Activated T-cell treated with anti-CD3 and anti-CD28 coated beads, Interleukin-2, amount 50 U/mL, for 24 hours (primary cell): Measurements from ENCODE around the gene RBM20.

Experiments used
- DNase-seq: peaks from one replicate; pipeline ENCODE4 v3.0.0-alpha.2; 2020
- H3K27ac Mint-ChIP-seq: 2 replicates; pipeline ENCODE4 v1.8.0; 2020; ENCODE audit warnings: mild to moderate bottlenecking, mixed read lengths
- H3K27me3 Mint-ChIP-seq: 2 replicates; pipeline ENCODE4 v1.8.0; 2020; ENCODE audit warnings: mixed read lengths
- H3K36me3 Mint-ChIP-seq: 2 replicates; pipeline ENCODE4 v1.8.0; 2020; ENCODE audit warnings: low read depth, mixed read lengths
- H3K4me1 Mint-ChIP-seq: 2 replicates; pipeline ENCODE4 v1.8.0; 2020; ENCODE audit warnings: low read depth, mixed read lengths
- H3K4me3 Mint-ChIP-seq: 2 replicates; pipeline ENCODE4 v1.8.0; 2020; ENCODE audit warnings: mild to moderate bottlenecking, moderate library complexity, mixed read lengths
- H3K9me3 Mint-ChIP-seq: 2 replicates; pipeline ENCODE4 v1.8.0; 2020; ENCODE audit warnings: mixed read lengths

Gene RBM20

DNA sequence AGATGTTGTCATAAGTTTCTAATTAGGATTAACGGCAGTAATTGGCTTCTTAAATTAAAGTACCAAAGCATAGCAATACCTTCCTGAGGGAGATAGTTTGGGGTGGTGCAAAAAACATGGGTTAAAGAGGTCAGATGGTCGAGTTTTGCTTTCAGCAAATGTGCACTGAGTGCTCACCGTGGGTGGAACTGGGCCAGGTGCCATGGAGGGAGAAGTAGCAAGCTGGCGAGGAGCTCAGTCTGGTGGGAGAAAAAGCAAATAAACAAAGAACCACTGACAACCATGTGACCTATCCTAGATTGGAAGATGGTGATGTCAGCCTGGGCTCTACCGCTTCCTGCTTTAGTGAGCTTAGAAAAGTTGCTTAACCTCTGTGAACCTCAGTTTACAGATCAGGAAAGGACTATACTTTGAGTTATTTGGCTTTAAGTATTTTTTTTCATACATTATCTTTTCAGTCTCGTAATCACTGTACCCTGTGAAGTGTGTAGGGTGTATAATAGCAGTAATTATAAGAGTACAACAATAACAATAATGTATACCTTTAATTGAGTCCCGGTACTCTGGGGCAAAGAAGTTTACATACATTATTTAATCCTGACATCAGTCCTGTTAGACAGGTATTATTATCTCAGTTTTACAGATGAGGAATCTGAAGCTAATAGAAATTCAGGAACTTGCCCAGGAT lies 158.6 kb downstream of the RBM20 start:
- Mint-ChIP-seq H3K4me1 (peaks cover 40% of the 10 kb centered on the region), H3K4me3 (no peak overlapping the region), H3K36me3 (no peaks in the 10 kb centered on the region), H3K27me3 (no peaks in the 10 kb centered on the region), H3K27ac (peak overlapping the region; percentile 31), H3K9me3 (no peaks in the 10 kb centered on the region)
- DNase-seq = no peak

DNA sequence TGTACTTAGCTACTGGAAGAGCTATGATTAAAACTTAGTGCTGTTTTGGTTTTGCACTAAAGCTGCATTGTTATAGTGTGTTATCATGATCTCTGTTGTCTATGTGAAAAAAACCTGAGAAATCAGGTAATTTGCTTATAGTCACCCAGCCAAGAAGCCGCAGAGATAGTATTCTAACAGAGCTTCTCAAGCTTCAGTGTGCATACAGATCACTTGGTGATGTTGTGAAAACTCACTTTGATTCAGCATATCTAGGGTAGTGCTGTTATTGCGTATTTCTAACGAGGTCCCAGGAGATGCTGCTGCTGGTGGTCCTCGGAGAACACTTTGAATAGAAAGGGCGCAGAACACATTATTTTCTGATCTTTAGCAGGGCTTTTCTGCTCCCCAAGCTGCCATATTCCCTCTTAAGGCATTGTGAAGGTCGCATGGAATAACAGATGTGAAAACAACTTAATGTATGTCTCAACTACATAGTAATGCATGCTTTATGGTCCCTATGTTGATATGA lies 159.2 kb downstream of the RBM20 start:
- H3K4me3 Mint-ChIP-seq = no peak overlapping the region
- no peaks in the 10 kb centered on the region for H3K27me3 Mint-ChIP-seq
- no peak for DNase-seq
- H3K27ac Mint-ChIP-seq = no peak overlapping the region
- H3K9me3 Mint-ChIP-seq = no peaks in the 10 kb centered on the region
- peaks cover 39% of the 10 kb centered on the region for H3K4me1 Mint-ChIP-seq
- H3K36me3 Mint-ChIP-seq = no peaks in the 10 kb centered on the region

DNA sequence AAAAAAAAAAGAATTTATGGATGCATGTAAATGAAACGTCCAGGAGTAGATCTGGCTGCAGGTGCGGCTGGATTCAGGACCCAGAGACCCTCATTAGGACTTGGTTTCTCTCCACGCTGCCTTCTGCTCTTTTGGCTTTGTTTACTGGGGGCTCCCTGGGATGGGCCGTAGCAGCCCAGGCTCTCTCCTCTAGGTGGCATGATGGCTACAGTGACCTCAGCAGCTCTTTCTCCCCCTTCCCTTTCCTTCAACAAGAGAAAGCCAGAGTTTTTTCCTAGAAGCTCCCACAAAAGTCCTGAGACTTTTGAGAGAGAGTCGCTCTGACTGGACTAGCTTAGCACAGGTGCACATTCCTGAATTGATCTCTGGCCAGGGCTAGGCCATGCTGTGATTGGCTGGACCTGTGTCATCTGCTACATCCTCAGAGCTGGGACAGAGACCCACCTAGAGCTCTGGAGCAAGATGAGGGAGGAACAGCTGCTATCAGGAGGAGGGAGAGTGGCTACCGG lies 159.7 kb downstream of the RBM20 start:
- Mint-ChIP-seq H3K4me1 (peaks cover 35% of the 10 kb centered on the region), H3K36me3 (no peaks in the 10 kb centered on the region)

DNA sequence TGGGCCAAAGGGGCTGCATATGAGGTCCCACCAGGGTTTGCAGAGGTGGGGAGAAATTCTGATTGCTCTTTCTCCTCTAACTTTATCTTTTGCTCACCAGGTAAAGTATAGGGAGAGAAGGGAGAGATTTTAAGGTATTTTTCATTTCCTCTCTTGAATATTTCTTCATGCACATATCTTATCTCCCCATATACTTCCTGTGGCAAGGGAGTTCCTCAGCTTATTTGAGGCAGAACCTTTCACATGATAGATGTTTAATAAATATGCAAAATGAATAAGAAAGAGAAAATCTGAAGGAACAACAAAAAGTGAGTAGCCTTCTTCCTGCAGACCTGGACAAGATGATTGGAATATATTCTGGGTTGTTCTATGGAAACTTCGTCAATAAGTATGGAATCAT lies 160.2 kb downstream of the RBM20 start:
- Mint-ChIP-seq H3K9me3 (no peaks in the 10 kb centered on the region), H3K4me1 (peaks cover 35% of the 10 kb centered on the region), H3K27ac (no peak overlapping the region), H3K36me3 (no peaks in the 10 kb centered on the region), H3K4me3 (no peak overlapping the region), H3K27me3 (no peaks in the 10 kb centered on the region)
- DNase-seq = no peak

More for the DNA sequence above, 159.7 kb downstream of the RBM20 start:
- Mint-ChIP-seq H3K4me3 (no peak overlapping the region), H3K27me3 (no peaks in the 10 kb centered on the region), H3K27ac (peak overlapping the region; percentile 69), H3K9me3 (no peaks in the 10 kb centered on the region)
- peak; percentile 49 for DNase-seq

DNA sequence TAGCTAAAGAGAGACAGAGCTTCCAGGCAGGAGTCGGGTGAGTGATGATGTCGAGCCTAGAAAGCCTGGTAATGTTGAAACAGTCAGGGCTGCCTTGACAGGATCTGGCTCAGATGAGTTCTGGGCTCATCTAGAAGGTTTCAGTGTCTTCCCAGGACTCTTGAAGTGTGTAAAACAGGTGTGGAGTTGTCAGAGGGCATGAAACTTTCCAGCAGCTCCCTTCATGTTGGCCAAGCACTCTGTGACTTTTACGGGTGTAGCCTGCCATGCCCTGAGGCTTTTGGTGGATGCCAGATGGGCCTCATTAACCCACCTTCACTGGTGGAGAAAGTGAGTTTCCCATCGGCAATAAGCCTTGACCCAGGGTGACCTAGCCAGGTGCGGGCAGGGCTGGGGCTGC lies 161.2 kb downstream of the RBM20 start:
- H3K27me3 Mint-ChIP-seq = no peaks in the 10 kb centered on the region
- no peak overlapping the region for H3K4me3 Mint-ChIP-seq
- H3K27ac Mint-ChIP-seq = no peak overlapping the region
- no peaks in the 10 kb centered on the region for H3K36me3 Mint-ChIP-seq
- DNase-seq = no peak
- no peaks in the 10 kb centered on the region for H3K9me3 Mint-ChIP-seq
- H3K4me1 Mint-ChIP-seq = peaks cover 35% of the 10 kb centered on the region

DNA sequence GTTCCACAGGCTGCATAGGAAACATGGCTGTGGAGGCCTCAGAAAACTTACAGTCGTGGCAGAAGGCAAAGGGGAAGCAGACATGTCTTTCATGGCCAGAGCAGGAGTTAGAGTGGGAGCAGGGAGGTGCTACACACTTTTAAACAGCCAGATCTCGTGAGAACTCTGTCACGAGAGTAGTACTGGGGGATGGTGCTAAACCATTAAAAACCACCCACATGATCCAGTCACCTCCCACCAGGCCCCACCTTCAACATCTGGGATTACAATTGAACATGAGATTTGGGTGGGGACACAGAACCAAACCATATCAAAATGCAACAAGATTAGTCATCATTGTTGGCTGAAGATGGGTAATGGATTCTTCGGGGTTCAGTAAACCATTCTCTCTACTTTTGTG lies 162.2 kb downstream of the RBM20 start:
- H3K4me3 Mint-ChIP-seq = no peak overlapping the region
- no peak overlapping the region for H3K27ac Mint-ChIP-seq
- no peaks in the 10 kb centered on the region for H3K9me3 Mint-ChIP-seq
- peaks cover 35% of the 10 kb centered on the region for H3K4me1 Mint-ChIP-seq
- DNase-seq = no peak
- no peaks in the 10 kb centered on the region for H3K36me3 Mint-ChIP-seq
- no peaks in the 10 kb centered on the region for H3K27me3 Mint-ChIP-seq

DNA sequence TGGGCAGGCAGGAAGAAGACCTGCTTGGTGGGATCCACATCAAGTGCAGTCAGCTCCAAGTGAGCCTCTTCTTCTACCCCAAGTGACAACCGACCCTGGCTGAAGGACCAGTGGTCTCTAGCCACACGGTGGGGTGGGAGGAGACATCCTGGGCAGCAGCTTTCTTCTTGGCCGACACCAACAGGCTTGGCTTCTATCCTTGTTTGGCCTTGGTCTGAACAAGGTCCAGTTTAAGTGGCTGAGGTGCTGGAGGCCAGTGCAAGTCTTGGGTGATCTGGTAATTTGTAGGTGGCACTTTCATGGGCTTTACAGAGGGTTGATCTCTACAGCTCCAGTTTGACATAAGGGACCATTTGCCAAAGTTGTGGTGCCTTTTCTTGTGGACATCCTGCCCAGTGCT lies 164.0 kb downstream of the RBM20 start:
- Mint-ChIP-seq H3K4me3 (no peak overlapping the region), H3K36me3 (no peaks in the 10 kb centered on the region), H3K9me3 (no peaks in the 10 kb centered on the region), H3K27me3 (no peaks in the 10 kb centered on the region), H3K27ac (no peak overlapping the region), H3K4me1 (peaks cover 30% of the 10 kb centered on the region)
- no peak for DNase-seq

DNA sequence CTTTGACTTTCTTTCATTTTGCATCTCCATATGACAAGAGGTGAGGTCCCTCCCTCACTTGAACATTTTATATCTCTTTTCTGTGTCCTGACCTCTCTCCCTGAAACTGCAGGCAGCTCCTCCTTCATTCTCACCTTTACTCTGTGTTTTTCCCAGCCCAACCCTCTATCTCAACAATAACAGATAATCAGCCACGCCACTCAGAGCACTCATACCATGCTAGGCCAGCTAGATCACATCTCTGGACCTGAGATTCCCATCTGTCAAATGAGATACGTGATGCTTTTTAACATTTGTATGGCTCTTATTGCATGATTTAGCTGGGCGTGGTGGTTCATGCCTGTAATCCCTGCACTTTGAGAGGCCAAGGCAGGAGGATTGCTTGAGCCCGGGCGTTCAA lies 164.5 kb downstream of the RBM20 start:
- no peak for DNase-seq
- no peak overlapping the region for H3K27ac Mint-ChIP-seq
- no peak overlapping the region for H3K4me3 Mint-ChIP-seq

DNA sequence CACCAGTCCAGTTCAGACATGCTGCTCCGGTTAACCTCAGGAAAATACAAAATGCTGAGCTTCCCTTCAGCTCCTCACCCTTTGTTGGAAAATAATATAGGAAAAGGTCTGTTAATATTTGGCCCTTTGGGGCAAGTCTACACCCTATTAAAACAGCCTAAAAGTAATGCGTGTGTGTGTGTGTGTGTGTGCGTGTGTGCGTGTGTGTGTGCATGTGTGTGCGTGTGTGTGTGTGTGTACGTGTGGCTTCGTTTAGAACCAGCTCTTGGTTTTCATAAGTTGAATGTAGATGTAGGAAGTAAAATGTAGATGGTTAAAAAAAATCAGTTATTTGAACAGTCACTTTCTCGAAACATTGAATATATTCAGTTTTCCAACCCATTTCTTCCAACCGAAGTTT lies 166.5 kb downstream of the RBM20 start:
- peaks cover 23% of the 10 kb centered on the region for H3K4me1 Mint-ChIP-seq
- H3K9me3 Mint-ChIP-seq = no peaks in the 10 kb centered on the region
- H3K27me3 Mint-ChIP-seq = no peaks in the 10 kb centered on the region
- H3K4me3 Mint-ChIP-seq = no peak overlapping the region
- H3K27ac Mint-ChIP-seq = no peak overlapping the region
- H3K36me3 Mint-ChIP-seq = no peaks in the 10 kb centered on the region
- no peak for DNase-seq

More for the DNA sequence above, 164.5 kb downstream of the RBM20 start:
- no peaks in the 10 kb centered on the region for H3K36me3 Mint-ChIP-seq
- H3K4me1 Mint-ChIP-seq = peaks cover 26% of the 10 kb centered on the region
- H3K27me3 Mint-ChIP-seq = no peaks in the 10 kb centered on the region
- no peaks in the 10 kb centered on the region for H3K9me3 Mint-ChIP-seq

DNA sequence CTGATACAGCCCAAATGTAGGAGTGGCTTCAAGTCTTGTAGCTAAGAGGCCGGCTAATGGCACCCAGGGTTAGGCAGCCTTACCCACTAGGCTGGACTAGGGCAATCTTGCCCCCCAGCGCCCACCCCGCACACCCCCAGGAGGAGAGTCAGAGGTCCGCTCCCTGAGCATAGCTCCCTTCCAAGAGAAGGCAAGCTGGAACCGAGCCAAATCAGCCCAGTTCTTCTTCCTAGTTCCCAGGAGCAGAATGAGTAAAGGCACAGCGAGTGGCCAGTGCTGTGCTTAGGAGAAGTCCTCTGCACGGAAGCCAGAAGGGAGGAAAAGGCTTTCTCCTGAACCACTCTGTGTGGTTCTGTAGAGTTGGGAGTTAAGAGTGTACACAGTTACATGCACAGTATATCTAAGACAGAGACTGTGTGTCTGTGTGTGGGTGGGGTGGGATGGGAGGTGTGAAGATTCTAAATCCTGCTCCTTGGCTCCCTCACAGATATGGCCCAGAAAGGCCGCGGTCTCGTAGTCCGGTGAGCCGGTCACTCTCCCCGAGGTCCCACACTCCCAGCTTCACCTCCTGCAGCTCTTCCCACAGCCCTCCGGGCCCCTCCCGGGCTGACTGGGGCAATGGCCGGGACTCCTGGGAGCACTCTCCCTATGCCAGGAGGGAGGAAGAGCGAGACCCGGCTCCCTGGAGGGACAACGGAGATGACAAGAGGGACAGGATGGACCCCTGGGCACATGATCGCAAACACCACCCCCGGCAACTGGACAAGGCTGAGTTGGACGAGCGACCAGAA lies 167.8 kb downstream of the RBM20 start:
- Mint-ChIP-seq H3K9me3 (no peaks in the 10 kb centered on the region), H3K36me3 (no peaks in the 10 kb centered on the region), H3K27me3 (no peaks in the 10 kb centered on the region), H3K27ac (no peak overlapping the region), H3K4me3 (no peak overlapping the region), H3K4me1 (peaks cover 31% of the 10 kb centered on the region)
- DNase-seq = no peak

DNA sequence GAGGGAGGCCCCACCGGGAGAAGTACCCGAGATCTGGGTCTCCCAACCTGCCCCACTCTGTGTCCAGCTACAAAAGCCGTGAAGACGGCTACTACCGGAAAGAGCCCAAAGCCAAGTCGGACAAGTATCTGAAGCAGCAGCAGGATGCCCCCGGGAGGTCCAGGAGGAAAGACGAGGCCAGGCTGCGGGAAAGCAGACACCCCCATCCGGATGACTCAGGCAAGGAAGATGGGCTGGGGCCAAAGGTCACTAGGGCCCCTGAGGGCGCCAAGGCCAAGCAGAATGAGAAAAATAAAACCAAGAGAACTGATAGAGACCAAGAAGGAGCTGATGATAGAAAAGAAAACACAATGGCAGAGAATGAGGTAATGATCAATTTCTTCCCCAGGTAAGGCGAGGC lies 168.4 kb downstream of the RBM20 start:
- H3K9me3 Mint-ChIP-seq = no peaks in the 10 kb centered on the region
- no peak for DNase-seq
- H3K36me3 Mint-ChIP-seq = no peaks in the 10 kb centered on the region
- peaks cover 37% of the 10 kb centered on the region for H3K4me1 Mint-ChIP-seq
- H3K27me3 Mint-ChIP-seq = no peaks in the 10 kb centered on the region
- no peak overlapping the region for H3K4me3 Mint-ChIP-seq
- H3K27ac Mint-ChIP-seq = no peak overlapping the region

DNA sequence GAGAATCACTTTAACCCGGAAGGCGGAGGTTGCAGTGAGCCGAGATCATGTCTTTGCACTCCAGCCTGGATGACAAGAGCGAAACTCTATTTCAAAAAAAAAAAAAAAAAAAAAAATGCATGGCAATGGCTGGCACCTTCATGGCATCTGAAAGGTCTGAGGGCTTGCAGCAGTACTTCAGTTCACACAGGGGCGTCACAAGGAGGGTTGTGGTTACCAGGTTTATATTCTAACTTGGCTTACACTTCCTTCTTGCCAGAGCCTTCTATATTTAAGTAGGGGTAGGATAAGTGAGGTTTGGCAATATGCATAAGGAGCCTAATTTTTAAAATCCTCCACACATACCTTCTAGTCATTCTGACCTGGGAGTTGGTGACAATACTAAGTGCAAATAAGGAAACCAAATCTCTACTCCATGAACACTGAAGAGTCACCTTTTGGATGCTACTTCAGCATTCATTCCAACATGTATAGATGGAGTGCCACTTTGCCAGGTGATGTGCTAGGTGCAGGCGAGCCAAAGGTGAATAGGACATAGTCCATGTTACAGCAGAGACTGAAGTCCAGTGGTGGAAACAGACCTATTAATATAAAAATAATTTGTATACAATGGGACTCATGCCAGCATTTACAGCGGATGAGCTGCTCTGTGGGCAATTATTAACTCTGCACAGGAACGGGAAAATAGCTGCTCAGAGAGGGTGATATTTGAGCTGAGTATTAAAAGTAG lies 169.8 kb downstream of the RBM20 start:
- Mint-ChIP-seq H3K27me3 (no peaks in the 10 kb centered on the region), H3K27ac (no peak overlapping the region), H3K9me3 (no peaks in the 10 kb centered on the region), H3K4me1 (peaks cover 40% of the 10 kb centered on the region), H3K4me3 (no peak overlapping the region), H3K36me3 (no peaks in the 10 kb centered on the region)
- no peak for DNase-seq

DNA sequence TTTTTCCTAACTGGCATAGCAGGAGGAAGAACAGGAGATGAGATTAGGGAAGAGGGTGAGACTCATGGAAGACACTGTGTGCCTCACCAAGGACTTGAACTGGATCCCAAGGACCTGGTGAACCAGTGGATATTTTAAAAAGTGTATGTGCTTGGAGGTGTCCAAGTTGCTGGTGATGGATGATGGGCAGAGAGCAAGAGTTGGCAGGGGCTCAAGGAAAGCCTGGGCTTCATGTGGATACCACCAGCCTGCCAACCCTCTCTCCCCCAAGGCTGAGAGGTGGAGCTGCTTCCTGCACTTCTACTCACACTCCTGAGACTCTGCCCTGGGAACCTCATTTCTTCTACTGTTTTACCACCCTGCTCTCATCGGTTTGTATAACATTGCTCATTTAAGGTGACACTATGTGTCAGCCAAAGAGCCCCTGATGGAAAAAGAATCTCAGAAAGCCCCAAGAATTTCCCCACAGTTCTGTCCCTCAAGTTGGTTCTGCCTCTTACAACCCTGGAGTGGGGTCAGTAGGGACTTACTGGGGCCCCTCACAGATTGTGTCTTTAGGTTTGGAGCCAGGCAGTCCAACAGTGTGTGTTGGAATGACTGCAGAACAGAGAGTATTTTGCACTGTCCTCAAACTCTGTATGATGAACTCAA lies 171.3 kb downstream of the RBM20 start:
- Mint-ChIP-seq H3K9me3 (no peaks in the 10 kb centered on the region), H3K4me1 (peaks cover 40% of the 10 kb centered on the region)
- DNase-seq = no peak

DNA sequence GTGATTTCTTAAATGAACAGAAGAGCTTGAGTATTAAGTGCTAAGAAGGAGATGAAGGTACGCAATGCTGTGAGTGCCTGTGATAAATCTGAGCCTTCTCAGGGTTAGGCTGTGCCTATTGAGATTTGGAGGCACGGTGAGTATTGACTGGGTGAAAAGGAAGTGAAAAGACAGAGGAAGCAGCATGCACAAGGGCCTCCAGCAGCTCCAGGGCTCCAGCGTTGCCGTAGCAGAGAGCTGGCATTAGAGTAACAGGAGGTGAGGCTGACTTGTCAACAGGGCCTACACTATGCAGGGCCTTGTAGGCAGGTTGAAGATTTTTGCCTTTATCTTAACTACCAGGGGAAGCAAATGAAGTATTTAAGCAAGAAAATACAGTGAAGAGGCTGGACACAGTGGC lies 173.5 kb downstream of the RBM20 start:
- H3K9me3 Mint-ChIP-seq = no peaks in the 10 kb centered on the region
- H3K36me3 Mint-ChIP-seq = no peaks in the 10 kb centered on the region
- no peak overlapping the region for H3K4me3 Mint-ChIP-seq
- no peaks in the 10 kb centered on the region for H3K27me3 Mint-ChIP-seq
- no peak overlapping the region for H3K27ac Mint-ChIP-seq
- H3K4me1 Mint-ChIP-seq = peaks cover 40% of the 10 kb centered on the region
- DNase-seq = no peak

More for the DNA sequence above, 171.3 kb downstream of the RBM20 start:
- Mint-ChIP-seq H3K27me3 (no peaks in the 10 kb centered on the region), H3K4me3 (no peak overlapping the region), H3K27ac (peak overlapping the region; percentile 62), H3K36me3 (no peaks in the 10 kb centered on the region)
